Type B pancreatic cell (in vitro differentiated cells): ENCODE data around the gene HADHA. TPM values are rescaled to one million over a fixed set of nuclear protein-coding genes. Genes with fewer than 3 reads are reported as not detected.

ENCODE experiments used
- DNase-seq: peaks from one replicate; pipeline ENCODE4 v3.0.0; 2021; ENCODE audit warnings: mixed read lengths; ENCODE audit not compliant: unreplicated experiment; ENCODE audit errors: extremely low spot score
- H3K27ac Mint-ChIP-seq: 2 replicates; pipeline ENCODE4 v1.8.0; 2021; ENCODE audit warnings: mild to moderate bottlenecking, mixed read lengths
- H3K27me3 Mint-ChIP-seq: 2 replicates; pipeline ENCODE4 v1.8.0; 2021; ENCODE audit warnings: mixed read lengths
- H3K36me3 Mint-ChIP-seq: 2 replicates; pipeline ENCODE4 v1.8.0; 2021; ENCODE audit warnings: mixed read lengths
- H3K4me1 Mint-ChIP-seq: one replicate; pipeline ENCODE4 v1.8.0; 2021; ENCODE audit warnings: mixed read lengths; ENCODE audit not compliant: unreplicated experiment
- H3K4me3 Mint-ChIP-seq: 2 replicates; pipeline ENCODE4 v1.8.0; 2021; ENCODE audit warnings: mild to moderate bottlenecking, mixed read lengths
- H3K9me3 Mint-ChIP-seq: 2 replicates; pipeline ENCODE4 v1.8.0; 2021; ENCODE audit warnings: mixed read lengths
- total RNA-seq: library from RNA; stranded (reverse); gene quantifications from 2 replicates; pipeline ENCODE4 v1.2.1, GENCODE V29; 2021; ENCODE audit warnings: low replicate concordance
- TF ChIP-seq, protein P1 (sequence below): fragments of 200-600 bp; sonication (generic); conservative IDR thresholded peaks from 2 replicates; pipeline ENCODE4 v1.5.0; 2021; ENCODE audit warnings: antibody characterized with exemption, mild to moderate bottlenecking

The HADHA gene
- total RNA-seq, 1 donor from 2014 or later, result 137 TPM

DNA sequence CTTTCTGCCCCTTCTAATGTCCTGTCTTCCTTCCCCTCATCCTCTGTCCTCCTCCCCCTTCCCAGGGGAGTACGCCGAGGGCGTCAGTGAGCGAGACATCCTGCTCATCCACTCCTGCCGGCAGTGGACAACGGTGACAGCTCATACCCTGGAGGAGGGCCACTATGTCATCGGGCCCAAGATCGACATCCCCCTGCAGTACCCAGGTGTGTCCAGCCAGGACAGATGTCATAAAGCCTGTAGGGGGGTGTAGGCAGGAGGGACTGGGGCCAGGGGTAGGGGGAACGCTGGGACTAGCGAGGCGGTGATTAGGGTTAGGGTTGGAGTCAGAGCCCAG lies 68.2 kb downstream of the HADHA start:
- Mint-ChIP-seq H3K4me1 (peaks cover 29% of the 10 kb centered on the region), H3K27ac (peak overlapping the region; percentile 78), H3K4me3 (peak overlapping the region; percentile 67), H3K36me3 (no peaks in the 10 kb centered on the region), H3K27me3 (peaks cover 32% of the 10 kb centered on the region), H3K9me3 (no peaks in the 10 kb centered on the region)
- TF ChIP-seq, protein P1, sequence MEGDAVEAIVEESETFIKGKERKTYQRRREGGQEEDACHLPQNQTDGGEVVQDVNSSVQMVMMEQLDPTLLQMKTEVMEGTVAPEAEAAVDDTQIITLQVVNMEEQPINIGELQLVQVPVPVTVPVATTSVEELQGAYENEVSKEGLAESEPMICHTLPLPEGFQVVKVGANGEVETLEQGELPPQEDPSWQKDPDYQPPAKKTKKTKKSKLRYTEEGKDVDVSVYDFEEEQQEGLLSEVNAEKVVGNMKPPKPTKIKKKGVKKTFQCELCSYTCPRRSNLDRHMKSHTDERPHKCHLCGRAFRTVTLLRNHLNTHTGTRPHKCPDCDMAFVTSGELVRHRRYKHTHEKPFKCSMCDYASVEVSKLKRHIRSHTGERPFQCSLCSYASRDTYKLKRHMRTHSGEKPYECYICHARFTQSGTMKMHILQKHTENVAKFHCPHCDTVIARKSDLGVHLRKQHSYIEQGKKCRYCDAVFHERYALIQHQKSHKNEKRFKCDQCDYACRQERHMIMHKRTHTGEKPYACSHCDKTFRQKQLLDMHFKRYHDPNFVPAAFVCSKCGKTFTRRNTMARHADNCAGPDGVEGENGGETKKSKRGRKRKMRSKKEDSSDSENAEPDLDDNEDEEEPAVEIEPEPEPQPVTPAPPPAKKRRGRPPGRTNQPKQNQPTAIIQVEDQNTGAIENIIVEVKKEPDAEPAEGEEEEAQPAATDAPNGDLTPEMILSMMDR, result no peak
- no peak for DNase-seq

- H3K4me1 Mint-ChIP-seq, result peaks cover 25% of the 10 kb centered on the region
- H3K36me3 Mint-ChIP-seq, result no peaks in the 10 kb centered on the region
- no peak for DNase-seq
- H3K27me3 Mint-ChIP-seq, result peaks cover 27% of the 10 kb centered on the region
- TF ChIP-seq, protein P1, result no peak
- peak overlapping the region; percentile 78 for H3K27ac Mint-ChIP-seq
- H3K4me3 Mint-ChIP-seq, result peak overlapping the region; percentile 67
- no peaks in the 10 kb centered on the region for H3K9me3 Mint-ChIP-seq
Measured at GRCh38 chr2:26175466-26176278, 68.8 kb downstream of the HADHA start.

DNA sequence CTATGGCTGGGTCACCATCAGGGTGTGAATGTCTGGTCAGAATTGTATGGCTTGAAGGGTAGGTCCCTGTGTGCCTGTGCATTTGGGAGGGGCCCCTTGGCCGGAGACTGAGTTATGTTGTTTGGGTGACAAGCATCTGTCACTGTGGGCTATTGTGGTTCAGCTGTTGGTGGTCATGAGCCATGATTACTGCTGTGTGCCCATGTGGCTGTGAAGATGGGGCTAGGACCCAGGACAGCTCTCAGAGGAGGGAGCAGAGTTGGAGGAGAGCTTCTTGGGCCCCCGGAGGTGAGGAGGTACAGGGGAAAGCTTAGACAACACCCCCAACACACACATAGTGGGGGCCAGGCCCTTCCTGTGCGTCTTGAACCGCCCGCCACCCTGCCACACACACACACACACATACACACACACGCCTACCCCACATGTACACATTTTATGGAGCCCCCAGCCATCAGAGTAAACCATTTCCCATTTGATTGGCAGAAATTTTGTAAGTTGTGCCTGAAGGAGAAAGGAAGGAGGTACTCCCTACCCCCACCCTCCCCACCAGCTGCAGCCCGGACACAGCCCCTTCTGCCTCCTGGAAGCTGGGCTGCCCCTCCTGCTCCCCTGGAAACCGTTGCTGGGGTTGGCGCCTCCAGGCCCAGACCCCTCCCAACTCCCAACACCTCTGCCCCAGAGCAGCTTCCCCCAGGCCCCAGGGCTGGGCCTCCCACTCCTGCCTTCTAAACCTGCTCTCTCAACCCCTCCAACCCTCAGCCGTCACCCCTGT lies 69.6 kb downstream of the HADHA start:
- TF ChIP-seq, protein P1, result no peak

DNA sequence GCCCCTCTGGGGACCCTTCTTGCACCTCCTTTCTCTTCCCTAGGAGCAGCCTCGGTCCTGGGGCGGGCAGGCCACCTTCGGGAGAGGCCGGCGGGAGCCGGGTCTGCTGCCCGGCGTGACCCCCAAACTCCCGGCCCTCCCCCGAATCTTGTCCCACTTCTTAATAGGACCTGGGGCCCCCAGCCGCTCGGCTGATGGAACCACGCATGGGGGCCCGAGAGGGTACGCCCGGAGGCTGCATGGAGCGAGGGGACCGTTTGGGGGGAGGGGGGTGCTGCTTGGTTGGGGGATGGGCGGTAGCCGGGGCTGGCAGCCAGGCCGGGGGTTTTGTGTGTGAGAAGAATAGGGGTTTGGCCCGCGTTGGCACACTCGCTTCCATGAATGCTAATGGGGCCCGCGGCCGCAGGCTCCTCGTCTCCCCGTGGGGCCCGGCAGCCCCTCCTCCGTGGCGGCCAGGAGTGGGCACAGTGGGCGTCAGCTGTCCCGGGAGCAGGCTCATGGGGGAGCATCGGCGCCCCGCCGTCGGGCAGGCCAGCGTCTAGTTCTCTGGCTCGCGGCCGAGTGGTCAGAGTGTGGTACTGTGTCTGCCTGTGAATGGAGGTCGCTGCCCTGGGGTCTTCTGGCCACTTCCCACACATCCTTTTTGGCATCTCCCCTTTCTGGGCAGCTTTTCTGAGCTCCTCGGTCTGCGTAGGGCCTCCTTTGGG lies 70.5 kb downstream of the HADHA start:
- Mint-ChIP-seq H3K4me1 (peaks cover 22% of the 10 kb centered on the region), H3K9me3 (no peaks in the 10 kb centered on the region), H3K36me3 (no peaks in the 10 kb centered on the region), H3K27ac (no peak overlapping the region), H3K27me3 (peaks cover 27% of the 10 kb centered on the region), H3K4me3 (peak overlapping the region; percentile 84)
- TF ChIP-seq, protein P1, result peak; percentile 41
- DNase-seq, result no peak

More for the DNA sequence above, 69.6 kb downstream of the HADHA start:
- no peaks in the 10 kb centered on the region for H3K9me3 Mint-ChIP-seq
- DNase-seq, result no peak
- H3K27ac Mint-ChIP-seq, result no peak overlapping the region
- H3K4me3 Mint-ChIP-seq, result peak overlapping the region; percentile 84
- no peaks in the 10 kb centered on the region for H3K36me3 Mint-ChIP-seq
- peaks cover 24% of the 10 kb centered on the region for H3K27me3 Mint-ChIP-seq
- H3K4me1 Mint-ChIP-seq, result peaks cover 20% of the 10 kb centered on the region

GRCh38 chr2:26172871-26173775 lies 71.3 kb downstream of the HADHA start, which contains the start of gene GAREM2:
TSS of gene GAREM2 (plus strand) at chr2:26173088. CDS start at chr2:26173221, 133 bp downstream.
- no peaks in the 10 kb centered on the region for H3K9me3 Mint-ChIP-seq
- DNase-seq, result no peak
- peak within 1 kb of the TSS; percentile 34 for H3K27ac Mint-ChIP-seq

More at GRCh38 chr2:26172871-26173775, 71.3 kb downstream of the HADHA start, which contains the start of gene GAREM2:
- peaks cover 27% of the 10 kb centered on the region for H3K27me3 Mint-ChIP-seq
- peak within 1 kb of the TSS; percentile 88 for H3K4me3 Mint-ChIP-seq
- peaks cover 22% of the 10 kb centered on the region for H3K4me1 Mint-ChIP-seq
- TF ChIP-seq, protein P1, result no peak
- H3K36me3 Mint-ChIP-seq, result no peaks in the 10 kb centered on the region
